GM18867 (cell line): ENCODE measurements around the gene KCNG2.

ENCODE experiments used
- ATAC-seq: cut with Tn5 transposase; IDR thresholded peaks from one replicate; pipeline ENCODE4 v1.9.1; 2021; ENCODE audit warnings: mild to moderate bottlenecking, moderate library complexity; ENCODE audit not compliant: unreplicated experiment

The KCNG2 gene

GRCh38 chr18:79784071-79784913 is 13.4 kb upstream of the KCNG2 start:
- no peak for ATAC-seq

- ATAC-seq: no peak
Measured at GRCh38 chr18:79784965-79785770, 12.6 kb upstream of the KCNG2 start.

- ATAC-seq: no peak
Measured at GRCh38 chr18:79785831-79786230, 11.9 kb upstream of the KCNG2 start.

GRCh38 chr18:79786304-79786703 is 11.4 kb upstream of the KCNG2 start:
- ATAC-seq: no peak

GRCh38 chr18:79786786-79787526 is 10.8 kb upstream of the KCNG2 start:
- no peak for ATAC-seq

GRCh38 chr18:79787527-79787864 is 10.2 kb upstream of the KCNG2 start:
- no peak for ATAC-seq

GRCh38 chr18:79787865-79788733 is 9.6 kb upstream of the KCNG2 start:
- ATAC-seq: no peak

- no peak for ATAC-seq
Measured at GRCh38 chr18:79788734-79789085, 9.0 kb upstream of the KCNG2 start.

GRCh38 chr18:79789091-79789891 is 8.4 kb upstream of the KCNG2 start:
- ATAC-seq: no peak

- ATAC-seq: no peak
Measured at GRCh38 chr18:79789901-79790890, 7.5 kb upstream of the KCNG2 start.

- ATAC-seq: no peak
Measured at GRCh38 chr18:79790996-79791972, 6.5 kb upstream of the KCNG2 start.

- no peak for ATAC-seq
Measured at GRCh38 chr18:79792096-79792987, 5.4 kb upstream of the KCNG2 start.

GRCh38 chr18:79792988-79793355 is 4.8 kb upstream of the KCNG2 start:
- no peak for ATAC-seq

GRCh38 chr18:79794846-79795245 is 2.9 kb upstream of the KCNG2 start:
- ATAC-seq: no peak

GRCh38 chr18:79795446-79795845 is 2.3 kb upstream of the KCNG2 start:
- ATAC-seq: no peak

- no peak for ATAC-seq
Measured at GRCh38 chr18:79796016-79796415, 1.7 kb upstream of the KCNG2 start.
